ENCODE measurements around the gene RBPJ.
"Not testable (repeated sequence)": the region's sequence is repeated elsewhere in the genome, so short reads cannot be mapped to it uniquely, and the experiment has no call there.

The RBPJ gene

GRCh38 chr4:26375551-26375950 is 54.7 kb downstream of the RBPJ start:
- no peak for DNase-seq (ENCODE audit: low read depth in 2 of 2)

- no peak for DNase-seq (ENCODE audit: low read depth in 2 of 2)
These were observed 56.8 kb downstream of the RBPJ start for GRCh38 chr4:26377328-26378311.

GRCh38 chr4:26379837-26380236 is 59.0 kb downstream of the RBPJ start:
- DNase-seq (ENCODE audit: low read depth in 2 of 2): no peak

- DNase-seq (ENCODE audit: low read depth in 2 of 2): no peak
These were observed 59.9 kb downstream of the RBPJ start for GRCh38 chr4:26380740-26381139.

- no peak for DNase-seq (ENCODE audit: low read depth in 2 of 2)
These were observed 63.7 kb downstream of the RBPJ start for GRCh38 chr4:26384380-26385057.

- no peak for DNase-seq (ENCODE audit: low read depth in 2 of 2)
These were observed 64.9 kb downstream of the RBPJ start for GRCh38 chr4:26385690-26386089.

- no peak for DNase-seq (ENCODE audit: low read depth in 2 of 2)
These were observed 65.6 kb downstream of the RBPJ start for GRCh38 chr4:26386386-26386785.

GRCh38 chr4:26388671-26389070 is 67.9 kb downstream of the RBPJ start:
- DNase-seq (ENCODE audit: low read depth in 2 of 2): no peak

GRCh38 chr4:26397086-26397485 is 76.3 kb downstream of the RBPJ start:
- no peak for DNase-seq (ENCODE audit: low read depth in 2 of 2)

GRCh38 chr4:26400132-26400531 is 79.3 kb downstream of the RBPJ start:
- no peak for DNase-seq (ENCODE audit: low read depth in 2 of 2)

GRCh38 chr4:26402017-26402416 is 81.2 kb downstream of the RBPJ start:
- DNase-seq (ENCODE audit: low read depth in 2 of 2): not testable (repeated sequence)

- no peak for DNase-seq (ENCODE audit: low read depth in 2 of 2)
These were observed 81.6 kb downstream of the RBPJ start for GRCh38 chr4:26402458-26402857.

GRCh38 chr4:26404743-26405206 is 84.0 kb downstream of the RBPJ start:
- no peak for DNase-seq (ENCODE audit: low read depth in 2 of 2)

GRCh38 chr4:26406346-26406975 is 85.6 kb downstream of the RBPJ start:
- DNase-seq (ENCODE audit: low read depth in 2 of 2): no peak

- no peak for DNase-seq (ENCODE audit: low read depth in 2 of 2)
These were observed 86.7 kb downstream of the RBPJ start for GRCh38 chr4:26407476-26407875.

- no peak for DNase-seq (ENCODE audit: low read depth in 2 of 2)
These were observed 89.8 kb downstream of the RBPJ start for GRCh38 chr4:26410385-26411293.

GRCh38 chr4:26412381-26413372 is 91.9 kb downstream of the RBPJ start:
- no peak for DNase-seq (ENCODE audit: low read depth in 2 of 2)

GRCh38 chr4:26413582-26413981 is 92.8 kb downstream of the RBPJ start:
- no peak for DNase-seq (ENCODE audit: low read depth in 2 of 2)

GRCh38 chr4:26418107-26418506 is 97.3 kb downstream of the RBPJ start:
- DNase-seq (ENCODE audit: low read depth in 2 of 2): no peak

GRCh38 chr4:26418850-26419249 is 98.0 kb downstream of the RBPJ start:
- no peak for DNase-seq (ENCODE audit: low read depth in 2 of 2)

All from stimulated activated CD4-positive, alpha-beta T cell treated with anti-CD3 and anti-CD28 coated beads, Interleukin-1b, Interleukin-23, amount 100 ng/mL, for 1 hour (primary cell).